Measurements from ENCODE around the gene ARSB. TPM values are rescaled to one million over a fixed set of nuclear protein-coding genes. Genes with fewer than 3 reads are reported as not detected.

Gene ARSB
- total and polyA plus RNA-seq, 10 of the 15 experiments (the other 5 are each of a cell fraction or from before 2014, with no cell fraction given), result 1.2 to 8.2 (median 6.1) TPM

DNA sequence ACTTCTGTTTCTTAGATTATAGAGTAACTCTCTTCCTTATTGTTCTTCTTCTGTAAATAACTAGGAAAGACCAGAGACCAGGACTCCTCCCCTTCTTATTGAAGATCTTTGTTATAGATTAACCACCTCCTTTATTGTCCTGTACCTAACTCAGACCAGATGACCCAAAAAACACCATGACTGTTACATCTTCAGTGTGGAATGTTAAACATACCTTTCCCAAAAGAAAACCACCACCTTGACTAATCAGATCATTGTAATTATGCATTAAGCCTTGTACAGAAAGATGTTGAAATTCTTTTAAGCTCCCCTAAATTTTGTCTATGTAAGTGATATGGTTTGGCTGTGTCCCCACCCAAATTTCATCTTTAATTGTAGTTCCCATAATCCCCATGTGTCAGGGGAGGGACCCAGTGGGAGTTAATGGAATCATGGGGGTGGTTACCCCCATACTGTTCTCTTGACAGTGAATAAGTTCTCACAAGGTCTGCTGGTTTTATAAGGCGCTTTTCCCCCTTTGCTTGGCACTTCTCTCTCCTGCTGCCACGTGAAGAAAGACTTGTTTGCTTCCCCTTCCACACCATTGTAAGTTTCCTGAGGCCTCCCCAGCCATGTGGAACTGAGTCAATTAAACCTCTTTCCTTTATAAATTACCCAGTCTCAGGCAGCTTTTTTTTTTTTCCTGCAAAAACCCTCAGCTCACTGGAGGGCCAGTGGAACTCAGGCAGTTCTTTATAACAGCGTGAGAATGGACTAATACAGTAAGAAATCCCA, 26.3 kb downstream of the ARSB start:
- no TSS peak for BruUV-seq (replicated peaks)
- Histone ChIP-seq H3K27ac (ENCODE audit: control insufficient read depth, insufficient read depth) (no peak overlapping the region), H3K4me3 (no peak overlapping the region), H3K9me3 (replicated peaks; ENCODE audit: control insufficient read depth, insufficient read depth, low read length) (no peaks in the 10 kb centered on the region), H3K36me3 (ENCODE audit: control insufficient read depth in 2 of 2, insufficient read depth in 2 of 2, low read length in 1 of 2) (peaks cover 0 to 4% of the 10 kb centered on the region in 2 experiments; a peak in 3 of 4 replicates), H3K9ac (ENCODE audit: control insufficient read depth, insufficient read depth, low read length) (no peak overlapping the region), H2AFZ (ENCODE audit: control insufficient read depth, low read depth, low read length) (no peak overlapping the region), H3K4me2 (ENCODE audit: control insufficient read depth, insufficient read depth) (no peak overlapping the region), H3K79me2 (ENCODE audit: control insufficient read depth, insufficient read depth, low read length) (no peaks in the 10 kb centered on the region), H3K4me1 (ENCODE audit: control insufficient read depth, insufficient read depth, low read length) (no peaks in the 10 kb centered on the region), H4K20me1 (ENCODE audit: control insufficient read depth, insufficient read depth) (no peaks in the 10 kb centered on the region), H3K27me3 (replicated peaks in 1 of 2; ENCODE audit: control insufficient read depth in 2 of 2, insufficient read depth in 2 of 2, low read length in 1 of 2) (no peaks in the 10 kb centered on the region)
- no peak for ATAC-seq
- in situ Hi-C loops (cut with MboI) (no loop called here), intact Hi-C loops (cut with micrococcal nuclease; ENCODE audit: unreplicated experiment) (no loop called here)
- no peak for FAIRE-seq
- DNase-seq (ENCODE audit: low read depth, low spot score), result no peak
- CTCF ChIA-PET, result interaction anchor here (0.7 to 12.0 kb wide), 2 partner anchors 58 kb away, joined by 3 to 268 read pairs; no protein-coding TSS in a partner anchor
- SMC1A ChIA-PET (ENCODE audit: uncharacterized antibody, unreplicated experiment), result interaction anchor here (0.6 to 0.9 kb wide), 2 partner anchors 59 to 136 kb away, joined by 3 to 7 read pairs; no protein-coding TSS in a partner anchor
- 100% methylated on average over 3 of the region's 3 CpGs for WGBS (ENCODE audit: insufficient coverage, insufficient replicate concordance, low lambda C conversion rate, missing lambda C conversion rate)
- POLR2A ChIA-PET, result no interaction called here
- RAD21 ChIA-PET (ENCODE audit: unreplicated experiment), result interaction anchor here (1.6 kb wide), 1 partner anchor 59 kb away, joined by 8 read pairs; no protein-coding TSS in a partner anchor
- TF ChIP-seq IKZF2 (IDR thresholded peaks at IDR 0.05) (no peak), TARDBP (IDR thresholded peaks at IDR 0.05; ENCODE audit: borderline replicate concordance) (no peak), EED (IDR thresholded peaks at IDR 0.05; ENCODE audit: low read depth) (no peak), NFYA (IDR thresholded peaks at IDR 0.05; ENCODE audit: borderline replicate concordance, low read depth, low read length) (no peak), NR2C1 (IDR thresholded peaks at IDR 0.05) (no peak), BACH1 (IDR thresholded peaks at IDR 0.05; ENCODE audit: borderline replicate concordance) (no peak), RAD21 (IDR thresholded peaks at IDR 0.05; ENCODE audit: insufficient read depth, low read depth, low read length) (no peak), CHD4 (IDR thresholded peaks at IDR 0.05) (no peak), STAT3 (IDR thresholded peaks at IDR 0.05; ENCODE audit: low read depth, low read length) (no peak), MTA2 (IDR thresholded peaks at IDR 0.05; ENCODE audit: low read depth) (no peak), TCF7 (IDR thresholded peaks at IDR 0.05; ENCODE audit: borderline replicate concordance) (no peak), NFYB (IDR thresholded peaks at IDR 0.05; ENCODE audit: insufficient read depth, low read depth, low read length) (no peak), NBN (IDR thresholded peaks at IDR 0.05) (no peak)
- TF ChIP-seq, protein P1, sequence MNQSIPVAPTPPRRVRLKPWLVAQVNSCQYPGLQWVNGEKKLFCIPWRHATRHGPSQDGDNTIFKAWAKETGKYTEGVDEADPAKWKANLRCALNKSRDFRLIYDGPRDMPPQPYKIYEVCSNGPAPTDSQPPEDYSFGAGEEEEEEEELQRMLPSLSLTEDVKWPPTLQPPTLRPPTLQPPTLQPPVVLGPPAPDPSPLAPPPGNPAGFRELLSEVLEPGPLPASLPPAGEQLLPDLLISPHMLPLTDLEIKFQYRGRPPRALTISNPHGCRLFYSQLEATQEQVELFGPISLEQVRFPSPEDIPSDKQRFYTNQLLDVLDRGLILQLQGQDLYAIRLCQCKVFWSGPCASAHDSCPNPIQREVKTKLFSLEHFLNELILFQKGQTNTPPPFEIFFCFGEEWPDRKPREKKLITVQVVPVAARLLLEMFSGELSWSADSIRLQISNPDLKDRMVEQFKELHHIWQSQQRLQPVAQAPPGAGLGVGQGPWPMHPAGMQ (IDR thresholded peaks at IDR 0.05; ENCODE audit: borderline replicate concordance), result no peak
- TF ChIP-seq, protein P2, sequence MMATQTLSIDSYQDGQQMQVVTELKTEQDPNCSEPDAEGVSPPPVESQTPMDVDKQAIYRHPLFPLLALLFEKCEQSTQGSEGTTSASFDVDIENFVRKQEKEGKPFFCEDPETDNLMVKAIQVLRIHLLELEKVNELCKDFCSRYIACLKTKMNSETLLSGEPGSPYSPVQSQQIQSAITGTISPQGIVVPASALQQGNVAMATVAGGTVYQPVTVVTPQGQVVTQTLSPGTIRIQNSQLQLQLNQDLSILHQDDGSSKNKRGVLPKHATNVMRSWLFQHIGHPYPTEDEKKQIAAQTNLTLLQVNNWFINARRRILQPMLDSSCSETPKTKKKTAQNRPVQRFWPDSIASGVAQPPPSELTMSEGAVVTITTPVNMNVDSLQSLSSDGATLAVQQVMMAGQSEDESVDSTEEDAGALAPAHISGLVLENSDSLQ (IDR thresholded peaks at IDR 0.05), result no peak
- TF ChIP-seq, protein P3, sequence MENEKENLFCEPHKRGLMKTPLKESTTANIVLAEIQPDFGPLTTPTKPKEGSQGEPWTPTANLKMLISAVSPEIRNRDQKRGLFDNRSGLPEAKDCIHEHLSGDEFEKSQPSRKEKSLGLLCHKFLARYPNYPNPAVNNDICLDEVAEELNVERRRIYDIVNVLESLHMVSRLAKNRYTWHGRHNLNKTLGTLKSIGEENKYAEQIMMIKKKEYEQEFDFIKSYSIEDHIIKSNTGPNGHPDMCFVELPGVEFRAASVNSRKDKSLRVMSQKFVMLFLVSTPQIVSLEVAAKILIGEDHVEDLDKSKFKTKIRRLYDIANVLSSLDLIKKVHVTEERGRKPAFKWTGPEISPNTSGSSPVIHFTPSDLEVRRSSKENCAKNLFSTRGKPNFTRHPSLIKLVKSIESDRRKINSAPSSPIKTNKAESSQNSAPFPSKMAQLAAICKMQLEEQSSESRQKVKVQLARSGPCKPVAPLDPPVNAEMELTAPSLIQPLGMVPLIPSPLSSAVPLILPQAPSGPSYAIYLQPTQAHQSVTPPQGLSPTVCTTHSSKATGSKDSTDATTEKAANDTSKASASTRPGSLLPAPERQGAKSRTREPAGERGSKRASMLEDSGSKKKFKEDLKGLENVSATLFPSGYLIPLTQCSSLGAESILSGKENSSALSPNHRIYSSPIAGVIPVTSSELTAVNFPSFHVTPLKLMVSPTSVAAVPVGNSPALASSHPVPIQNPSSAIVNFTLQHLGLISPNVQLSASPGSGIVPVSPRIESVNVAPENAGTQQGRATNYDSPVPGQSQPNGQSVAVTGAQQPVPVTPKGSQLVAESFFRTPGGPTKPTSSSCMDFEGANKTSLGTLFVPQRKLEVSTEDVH (IDR thresholded peaks at IDR 0.05; ENCODE audit: low read depth, partially characterized antibody), result no peak
- TF ChIP-seq, protein P4, sequence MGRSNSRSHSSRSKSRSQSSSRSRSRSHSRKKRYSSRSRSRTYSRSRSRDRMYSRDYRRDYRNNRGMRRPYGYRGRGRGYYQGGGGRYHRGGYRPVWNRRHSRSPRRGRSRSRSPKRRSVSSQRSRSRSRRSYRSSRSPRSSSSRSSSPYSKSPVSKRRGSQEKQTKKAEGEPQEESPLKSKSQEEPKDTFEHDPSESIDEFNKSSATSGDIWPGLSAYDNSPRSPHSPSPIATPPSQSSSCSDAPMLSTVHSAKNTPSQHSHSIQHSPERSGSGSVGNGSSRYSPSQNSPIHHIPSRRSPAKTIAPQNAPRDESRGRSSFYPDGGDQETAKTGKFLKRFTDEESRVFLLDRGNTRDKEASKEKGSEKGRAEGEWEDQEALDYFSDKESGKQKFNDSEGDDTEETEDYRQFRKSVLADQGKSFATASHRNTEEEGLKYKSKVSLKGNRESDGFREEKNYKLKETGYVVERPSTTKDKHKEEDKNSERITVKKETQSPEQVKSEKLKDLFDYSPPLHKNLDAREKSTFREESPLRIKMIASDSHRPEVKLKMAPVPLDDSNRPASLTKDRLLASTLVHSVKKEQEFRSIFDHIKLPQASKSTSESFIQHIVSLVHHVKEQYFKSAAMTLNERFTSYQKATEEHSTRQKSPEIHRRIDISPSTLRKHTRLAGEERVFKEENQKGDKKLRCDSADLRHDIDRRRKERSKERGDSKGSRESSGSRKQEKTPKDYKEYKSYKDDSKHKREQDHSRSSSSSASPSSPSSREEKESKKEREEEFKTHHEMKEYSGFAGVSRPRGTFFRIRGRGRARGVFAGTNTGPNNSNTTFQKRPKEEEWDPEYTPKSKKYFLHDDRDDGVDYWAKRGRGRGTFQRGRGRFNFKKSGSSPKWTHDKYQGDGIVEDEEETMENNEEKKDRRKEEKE (IDR thresholded peaks at IDR 0.05), result no peak

All from GM12878 (cell line).